ENCODE measurements around the gene COL21A1. TPM values are rescaled to one million over a fixed set of nuclear protein-coding genes. Genes with fewer than 3 reads are reported as not detected.

The COL21A1 gene
- total RNA-seq, 3 donors from 2014 or later (not counting 1 experiment from before 2014, with no cell fraction given): not detected

DNA sequence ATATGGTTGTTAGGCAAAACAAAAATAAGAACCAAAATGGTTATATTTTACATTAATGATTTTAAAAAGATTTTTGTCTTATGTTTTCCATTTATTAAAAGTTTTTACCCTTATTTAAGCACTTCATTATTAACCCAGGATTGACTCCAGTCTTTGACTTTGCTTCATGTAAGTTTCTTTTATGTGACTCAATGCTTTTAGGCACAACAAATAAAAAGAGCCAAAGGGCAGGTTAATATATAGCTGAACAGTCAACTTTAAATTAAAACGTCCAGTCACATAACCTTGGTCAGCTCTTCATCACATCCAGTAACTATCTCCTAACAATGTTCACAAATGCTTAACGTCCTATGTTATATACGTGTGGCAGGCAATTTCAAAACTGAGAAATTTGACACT, 32.7 kb downstream of the COL21A1 start:
- WGBS (ENCODE audit: insufficient coverage): 86% methylated on average over 3 of the region's 3 CpGs
- Mint-ChIP-seq H3K27me3 (ENCODE audit: low read depth in 2 of 2) (no peaks in the 10 kb centered on the region), H3K36me3 (no peaks in the 10 kb centered on the region), H3K27ac (no peak overlapping the region), H3K9me3 (peaks cover 8 to 9% of the 10 kb centered on the region in 2 donors), H3K4me3 (no peak overlapping the region), H3K4me1 (no peaks in the 10 kb centered on the region)
- intact Hi-C loops (cut with micrococcal nuclease): no loop called here
- DNase-seq: no peak
- H3K27me3 ChIP-seq (ENCODE audit: control insufficient read depth, insufficient read depth, low read length): no peaks in the 10 kb centered on the region
- no peak for TF ChIP-seq CTCF (IDR thresholded peaks at IDR 0.05)
- H3K4me1 ChIP-seq (ENCODE audit: control insufficient read depth, insufficient read depth, low read length): no peaks in the 10 kb centered on the region
- no peak overlapping the region for H3K27ac ChIP-seq (ENCODE audit: low read length)
- ATAC-seq: no peak
- no peak overlapping the region for H3K4me3 ChIP-seq (ENCODE audit: low read length)
- no peaks in the 10 kb centered on the region for H3K9me3 ChIP-seq (ENCODE audit: control insufficient read depth, insufficient read depth, low read length)
- no peaks in the 10 kb centered on the region for H3K36me3 ChIP-seq (ENCODE audit: control insufficient read depth, insufficient read depth, low read length)

DNA sequence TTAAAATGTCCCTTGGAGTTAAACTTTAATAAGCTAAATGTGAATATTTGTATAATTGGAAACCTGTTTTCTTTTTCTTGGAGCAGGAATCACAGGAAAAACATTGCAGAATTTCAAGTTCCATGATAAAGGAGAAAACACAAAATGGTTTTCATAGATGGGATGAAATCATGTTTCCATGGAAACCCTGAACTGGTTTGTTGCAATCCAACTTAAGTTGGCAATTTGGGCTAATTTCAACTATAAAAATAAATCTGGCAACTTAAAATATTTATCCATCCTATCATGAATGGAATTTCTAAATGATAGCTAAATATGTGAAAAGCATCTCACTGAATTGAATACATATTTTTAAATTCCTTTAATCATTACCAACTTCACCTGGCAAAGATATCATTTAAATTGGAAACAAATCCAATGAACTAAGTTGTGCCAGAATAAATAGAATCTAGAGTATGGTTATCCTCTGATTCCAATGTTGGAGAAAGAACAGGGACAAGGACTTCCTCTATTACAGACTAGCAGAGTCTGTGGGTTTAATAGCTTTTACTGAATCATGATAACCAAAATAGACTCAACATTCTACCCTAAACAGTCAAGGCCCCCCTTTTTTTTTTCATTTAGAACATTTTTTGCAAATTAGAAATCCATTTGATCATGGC, 33.2 kb downstream of the COL21A1 start:
- H3K4me1 ChIP-seq (ENCODE audit: control insufficient read depth, insufficient read depth, low read length): no peaks in the 10 kb centered on the region
- H3K27me3 ChIP-seq (ENCODE audit: control insufficient read depth, insufficient read depth, low read length): no peaks in the 10 kb centered on the region
- Mint-ChIP-seq H3K36me3 (no peaks in the 10 kb centered on the region), H3K4me1 (no peaks in the 10 kb centered on the region), H3K27ac (no peak overlapping the region), H3K4me3 (no peak overlapping the region), H3K9me3 (peaks cover 8 to 9% of the 10 kb centered on the region in 2 donors), H3K27me3 (ENCODE audit: low read depth in 2 of 2) (no peaks in the 10 kb centered on the region)
- no peaks in the 10 kb centered on the region for H3K36me3 ChIP-seq (ENCODE audit: control insufficient read depth, insufficient read depth, low read length)
- H3K9me3 ChIP-seq (ENCODE audit: control insufficient read depth, insufficient read depth, low read length): no peaks in the 10 kb centered on the region
- no peak overlapping the region for H3K27ac ChIP-seq (ENCODE audit: low read length)
- no peak overlapping the region for H3K4me3 ChIP-seq (ENCODE audit: low read length)
- intact Hi-C loops (cut with micrococcal nuclease): no loop called here
- TF ChIP-seq CTCF (IDR thresholded peaks at IDR 0.05): no peak
- DNase-seq: no peak
- no peak for ATAC-seq

DNA sequence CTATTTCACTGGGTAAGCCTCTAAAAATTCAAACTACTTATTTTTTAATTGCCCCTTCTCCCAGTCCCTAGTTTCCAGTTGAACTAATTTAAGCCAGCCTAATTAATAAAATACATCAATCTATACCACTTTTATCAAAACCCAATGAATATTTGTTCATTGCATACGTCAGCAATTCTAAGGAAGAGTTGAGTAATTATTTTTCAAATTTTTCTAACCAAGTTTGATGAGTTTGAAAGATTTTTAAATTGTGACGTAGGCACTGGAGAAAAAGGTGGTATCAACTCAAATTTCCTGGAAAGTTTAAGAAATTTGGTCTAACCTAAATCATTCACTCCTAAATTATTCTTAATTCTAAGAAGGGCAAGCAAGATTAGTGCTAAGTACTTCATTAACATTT, 35.7 kb downstream of the COL21A1 start:
- H3K9me3 ChIP-seq (ENCODE audit: control insufficient read depth, insufficient read depth, low read length): no peaks in the 10 kb centered on the region
- Mint-ChIP-seq H3K4me1 (no peaks in the 10 kb centered on the region), H3K27ac (no peak overlapping the region), H3K36me3 (no peaks in the 10 kb centered on the region), H3K27me3 (ENCODE audit: low read depth in 2 of 2) (no peaks in the 10 kb centered on the region), H3K4me3 (no peak overlapping the region), H3K9me3 (peaks cover 6 to 12% of the 10 kb centered on the region in 2 donors)
- ATAC-seq (no peak), DNase-seq (no peak)
- TF ChIP-seq CTCF (IDR thresholded peaks at IDR 0.05): no peak
- intact Hi-C loops (cut with micrococcal nuclease): no loop called here
- no CpG with 5 or more reads among the region's 2 CpGs for WGBS (ENCODE audit: insufficient coverage)
- no peaks in the 10 kb centered on the region for H3K4me1 ChIP-seq (ENCODE audit: control insufficient read depth, insufficient read depth, low read length)
- no peak overlapping the region for H3K27ac ChIP-seq (ENCODE audit: low read length)
- H3K27me3 ChIP-seq (ENCODE audit: control insufficient read depth, insufficient read depth, low read length): no peaks in the 10 kb centered on the region
- H3K4me3 ChIP-seq (ENCODE audit: low read length): no peak overlapping the region
- no peaks in the 10 kb centered on the region for H3K36me3 ChIP-seq (ENCODE audit: control insufficient read depth, insufficient read depth, low read length)

- Mint-ChIP-seq H3K36me3 (no peaks in the 10 kb centered on the region), H3K4me3 (no peak overlapping the region), H3K27ac (no peak overlapping the region), H3K4me1 (no peaks in the 10 kb centered on the region), H3K27me3 (ENCODE audit: low read depth in 2 of 2) (no peaks in the 10 kb centered on the region), H3K9me3 (peaks cover 14 to 21% of the 10 kb centered on the region in 2 donors)
- WGBS (ENCODE audit: insufficient coverage): 92% methylated on average over 4 of the region's 4 CpGs
- intact Hi-C loops (cut with micrococcal nuclease): no loop called here
- H3K4me3 ChIP-seq (ENCODE audit: low read length): no peak overlapping the region
- H3K4me1 ChIP-seq (ENCODE audit: control insufficient read depth, insufficient read depth, low read length): no peaks in the 10 kb centered on the region
- H3K27me3 ChIP-seq (ENCODE audit: control insufficient read depth, insufficient read depth, low read length): no peaks in the 10 kb centered on the region
- no peaks in the 10 kb centered on the region for H3K36me3 ChIP-seq (ENCODE audit: control insufficient read depth, insufficient read depth, low read length)
- H3K9me3 ChIP-seq (ENCODE audit: control insufficient read depth, insufficient read depth, low read length): no peaks in the 10 kb centered on the region
- no peak overlapping the region for H3K27ac ChIP-seq (ENCODE audit: low read length)
- DNase-seq: no peak
- TF ChIP-seq CTCF (IDR thresholded peaks at IDR 0.05): no peak
- ATAC-seq: no peak
These were observed 43.2 kb downstream of the COL21A1 start for GRCh38 chr6:56204134-56204533.

Measured in natural killer cell (primary cell).